NCI-H1105 treated with DMSO at 0.1 percent for 48 hours (cell line): ENCODE measurements around the gene NBPF19.
"Not testable (repeated sequence)": the region's sequence is repeated elsewhere in the genome, so short reads cannot be mapped to it uniquely, and the experiment has no call there.

Experiments
- DNase-seq: peaks from one replicate; lab custom pipeline; 2025; lab: John Stamatoyannopoulos, UW

Gene NBPF19, protein sequence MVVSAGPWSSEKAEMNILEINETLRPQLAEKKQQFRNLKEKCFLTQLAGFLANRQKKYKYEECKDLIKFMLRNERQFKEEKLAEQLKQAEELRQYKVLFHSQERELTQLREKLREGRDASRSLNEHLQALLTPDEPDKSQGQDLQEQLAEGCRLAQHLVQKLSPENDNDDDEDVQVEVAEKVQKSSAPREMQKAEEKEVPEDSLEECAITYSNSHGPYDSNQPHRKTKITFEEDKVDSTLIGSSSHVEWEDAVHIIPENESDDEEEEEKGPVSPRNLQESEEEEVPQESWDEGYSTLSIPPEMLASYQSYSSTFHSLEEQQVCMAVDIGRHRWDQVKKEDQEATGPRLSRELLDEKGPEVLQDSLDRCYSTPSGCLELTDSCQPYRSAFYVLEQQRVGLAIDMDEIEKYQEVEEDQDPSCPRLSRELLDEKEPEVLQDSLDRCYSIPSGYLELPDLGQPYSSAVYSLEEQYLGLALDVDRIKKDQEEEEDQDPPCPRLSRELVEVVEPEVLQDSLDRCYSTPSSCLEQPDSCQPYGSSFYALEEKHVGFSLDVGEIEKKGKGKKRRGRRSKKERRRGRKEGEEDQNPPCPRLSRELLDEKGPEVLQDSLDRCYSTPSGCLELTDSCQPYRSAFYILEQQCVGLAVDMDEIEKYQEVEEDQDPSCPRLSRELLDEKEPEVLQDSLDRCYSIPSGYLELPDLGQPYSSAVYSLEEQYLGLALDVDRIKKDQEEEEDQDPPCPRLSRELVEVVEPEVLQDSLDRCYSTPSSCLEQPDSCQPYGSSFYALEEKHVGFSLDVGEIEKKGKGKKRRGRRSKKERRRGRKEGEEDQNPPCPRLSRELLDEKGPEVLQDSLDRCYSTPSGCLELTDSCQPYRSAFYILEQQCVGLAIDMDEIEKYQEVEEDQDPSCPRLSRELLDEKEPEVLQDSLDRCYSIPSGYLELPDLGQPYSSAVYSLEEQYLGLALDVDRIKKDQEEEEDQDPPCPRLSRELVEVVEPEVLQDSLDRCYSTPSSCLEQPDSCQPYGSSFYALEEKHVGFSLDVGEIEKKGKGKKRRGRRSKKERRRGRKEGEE (N-terminal part only)

DNA sequence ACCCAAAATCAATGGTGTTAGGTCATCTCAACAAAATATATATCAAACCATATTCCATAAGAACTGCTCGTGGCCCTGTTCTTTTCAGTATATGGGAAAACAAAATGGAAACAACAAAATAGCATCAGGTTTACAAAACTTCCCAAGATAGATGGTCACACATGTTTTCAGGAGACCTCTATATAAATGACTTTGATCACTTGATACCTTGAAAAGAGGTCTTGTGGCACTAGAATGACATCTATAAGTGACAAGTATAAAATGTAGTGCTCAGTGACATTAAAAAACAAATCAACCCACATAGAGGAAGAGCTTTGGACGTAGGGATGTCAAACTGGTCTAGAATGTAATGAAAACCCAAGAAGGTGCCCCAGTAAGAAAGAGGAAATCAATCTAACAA is at the start of gene NBPF19:
Gene NBPF19 (plus strand): TSS at position 301 of the 400 bp plus-strand sequence. CDS start 888 bp downstream, outside the sequence.
- not testable (repeated sequence) for DNase-seq

DNA sequence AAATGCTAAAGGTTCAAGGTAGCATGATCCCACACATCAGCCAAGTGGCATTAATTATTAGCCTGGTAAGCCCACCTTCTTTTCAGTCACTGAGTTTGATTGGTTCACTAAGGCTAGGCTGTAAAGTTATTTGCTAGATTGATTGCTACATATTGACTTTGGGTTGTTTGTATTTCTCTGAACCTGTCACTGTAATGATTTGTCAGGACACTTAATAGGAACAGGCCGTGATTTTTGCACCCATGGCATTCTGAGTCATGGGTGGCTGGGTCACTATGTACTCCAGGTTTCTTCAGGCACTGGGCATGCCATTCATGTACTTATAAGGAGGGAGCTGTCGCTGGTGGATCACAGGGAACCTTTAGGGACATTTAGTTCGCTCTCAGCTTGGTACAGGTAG is 46.5 kb upstream of the NBPF19 start:
- DNase-seq, result not testable (repeated sequence)

DNA sequence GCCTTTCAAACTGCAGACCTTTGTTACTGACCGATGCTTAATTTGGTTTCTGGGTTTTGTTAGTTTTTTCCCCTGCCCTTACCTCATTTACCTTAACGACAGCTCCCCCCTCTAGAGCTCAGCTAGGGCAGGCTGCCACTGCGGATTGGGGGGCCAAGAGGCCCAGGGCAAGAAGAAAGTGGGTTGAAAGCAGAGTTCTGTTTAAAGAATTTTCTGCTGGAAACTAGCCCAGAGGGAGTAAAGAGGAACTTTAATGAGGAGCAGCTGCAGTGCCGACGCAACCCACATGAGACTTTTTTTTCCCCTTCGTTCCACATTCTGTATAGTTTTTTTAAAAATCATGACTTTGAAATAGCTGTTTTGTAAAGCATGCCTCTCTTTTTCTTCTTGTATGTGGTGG is 29.4 kb upstream of the NBPF19 start:
- peak; percentile 27 for DNase-seq

DNA sequence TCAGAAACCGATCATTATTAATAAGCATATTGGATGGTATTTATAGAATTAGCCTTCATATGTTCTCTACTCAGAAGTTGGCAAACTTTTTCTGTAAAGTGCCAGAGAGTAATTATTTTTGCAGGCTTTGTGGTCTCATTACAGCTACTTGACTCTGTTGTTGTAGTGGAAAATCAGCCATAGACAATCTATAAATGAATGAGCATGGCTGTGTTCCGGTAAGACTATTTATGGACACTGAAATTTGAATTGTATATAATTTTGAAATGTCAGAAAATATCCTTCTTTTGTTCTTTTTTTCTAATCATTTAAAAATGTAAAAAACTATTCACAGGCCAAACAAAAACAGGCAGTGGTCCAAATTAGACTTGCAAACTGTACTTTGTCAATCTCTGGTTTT is 22.6 kb upstream of the NBPF19 start:
- not testable (repeated sequence) for DNase-seq

DNA sequence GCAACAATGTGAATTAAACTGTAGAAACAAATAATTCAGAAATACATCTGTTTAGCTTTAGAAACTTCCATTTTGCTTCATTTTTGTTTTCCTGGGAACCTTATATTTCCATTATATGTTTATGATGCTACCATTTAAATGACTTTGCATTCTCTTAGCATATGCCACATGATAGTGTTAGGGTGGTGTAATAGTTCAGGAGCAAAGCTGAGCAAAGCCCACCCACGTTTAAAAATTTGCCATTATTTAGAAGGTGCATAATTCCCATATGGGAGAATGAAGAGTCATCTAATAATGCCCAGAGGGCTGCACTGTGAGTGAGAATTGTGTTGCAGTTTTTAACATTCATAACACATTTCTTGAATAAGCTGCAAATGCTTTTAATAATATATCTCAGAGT is 22.2 kb upstream of the NBPF19 start:
- DNase-seq, result not testable (repeated sequence)

DNA sequence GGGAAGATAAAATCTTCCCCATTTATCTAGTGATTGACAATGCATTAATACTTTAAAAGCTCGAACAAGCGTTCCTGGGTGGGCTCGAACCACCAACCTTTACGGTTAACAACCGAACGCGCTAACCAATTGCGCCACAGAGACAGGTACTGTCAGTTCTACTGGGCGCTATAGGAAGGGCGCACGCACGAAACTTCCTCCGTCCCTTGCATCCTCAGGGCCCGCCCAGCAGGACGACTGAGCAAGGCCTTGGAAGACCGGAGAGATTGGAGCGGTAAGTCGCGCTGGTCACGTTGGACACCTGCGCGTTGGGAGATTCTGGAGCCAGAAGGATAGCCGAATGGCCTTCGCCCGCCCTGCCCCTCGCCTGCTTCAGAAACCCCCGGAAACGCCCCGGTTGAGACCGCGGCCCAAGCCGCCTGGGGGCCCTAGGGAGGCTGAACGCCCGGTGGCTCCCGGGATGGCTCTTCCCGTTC is 83.5 kb downstream of the NBPF19 start:
- DNase-seq, result not testable (repeated sequence)

DNA sequence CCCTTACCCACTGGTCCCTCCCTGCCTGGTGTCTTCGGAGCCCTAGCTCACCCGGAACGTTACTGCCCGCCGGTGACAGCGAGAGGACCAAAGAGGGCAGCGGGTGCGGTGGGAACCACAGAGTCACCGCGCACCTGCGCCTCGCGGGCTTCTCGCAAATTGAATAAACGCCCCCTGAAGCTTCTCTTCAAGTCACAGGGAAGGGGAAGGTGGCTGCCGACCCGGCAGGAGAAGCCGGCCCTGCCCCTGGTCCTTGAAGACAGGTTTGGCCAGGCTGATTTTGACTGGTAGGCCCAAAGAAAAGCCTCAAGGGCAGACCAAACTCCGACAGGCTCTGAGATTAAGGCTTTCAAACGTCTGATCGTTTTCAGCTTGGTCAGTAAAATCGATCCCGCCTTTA is 87.0 kb downstream of the NBPF19 start:
- DNase-seq, result not testable (repeated sequence)

DNA sequence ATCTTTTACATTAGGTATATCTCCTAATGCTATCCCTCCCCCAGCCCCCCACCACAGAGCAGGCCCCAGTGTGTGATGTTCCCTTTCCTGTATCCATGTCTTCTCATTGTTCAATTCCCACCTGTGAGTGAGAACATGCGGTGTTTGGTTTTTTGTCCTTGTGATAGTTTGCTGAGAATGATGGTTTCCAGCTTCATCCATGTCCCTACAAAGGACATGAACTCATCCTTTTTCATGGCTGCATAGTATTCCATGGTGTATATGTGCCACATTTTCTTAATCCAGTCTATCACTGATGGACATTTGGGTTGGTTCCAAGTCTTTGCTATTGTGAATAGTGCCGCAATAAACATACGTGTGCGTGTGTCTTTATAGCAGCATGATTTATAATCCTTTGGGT is 90.6 kb downstream of the NBPF19 start:
- DNase-seq, result not testable (repeated sequence)

DNA sequence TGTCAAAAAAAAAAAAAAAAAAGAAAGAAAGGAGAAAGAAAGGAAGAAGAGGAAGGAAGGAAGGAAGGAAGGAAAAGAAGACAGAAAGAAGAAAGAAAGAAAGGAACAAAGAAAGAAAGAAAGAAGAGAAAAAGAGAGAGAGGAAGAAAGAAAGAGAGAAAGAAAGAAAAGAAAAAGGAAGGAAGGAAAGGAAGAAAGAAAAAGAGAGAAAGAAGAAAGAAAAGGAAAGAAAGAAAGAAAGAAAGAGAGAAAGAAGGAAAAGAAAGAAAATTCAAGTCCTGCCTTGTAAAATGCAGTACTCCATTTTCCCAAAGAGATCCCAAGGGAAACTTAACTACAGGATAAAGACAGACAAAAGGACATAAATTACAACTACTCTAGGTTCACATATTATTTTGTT is 97.9 kb downstream of the NBPF19 start:
- DNase-seq, result not testable (repeated sequence)

DNA sequence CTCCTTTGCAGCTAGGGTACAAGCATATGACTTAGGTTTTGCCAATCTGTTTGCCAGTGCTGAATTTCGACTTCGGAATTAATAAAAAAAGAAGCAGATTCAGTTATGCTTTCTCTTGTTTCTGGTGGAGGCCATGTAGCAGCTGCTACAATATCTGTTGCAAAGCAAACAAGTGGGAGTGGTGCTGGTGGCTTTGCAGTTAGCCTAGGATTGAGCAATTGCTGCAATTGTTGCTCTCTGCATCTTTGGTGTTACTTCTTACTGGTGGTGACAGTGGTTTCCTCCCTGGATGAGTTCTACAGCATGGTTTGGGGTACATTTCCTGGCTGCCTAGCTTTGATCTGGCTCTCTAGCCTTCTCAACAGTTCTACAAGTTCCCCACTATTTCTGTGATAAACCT is 110.7 kb downstream of the NBPF19 start:
- DNase-seq, result not testable (repeated sequence)
